Lower leg skin (tissue), 4 donors: ENCODE data around the gene PTPRT. TPM values are rescaled to one million over a fixed set of nuclear protein-coding genes. Genes with fewer than 3 reads are reported as not detected.

Source experiments
- DNase-seq, 2 donors: peaks; one replicate each; pipeline ENCODE4 v3.0.0-alpha.2; 2019; ENCODE audit warnings: low spot score in 2 of 2
- H3K4me3 ChIP-seq: fragments of 200-600 bp; sonication (generic); 2 replicates; pipeline ENCODE4 v1.5.1; 2017; ENCODE audit warnings: mild to moderate bottlenecking, low read depth; ENCODE audit not compliant: poor library complexity, severe bottlenecking
- CTCF ChIP-seq, 3 donors: fragments of 450-650 bp; IDR thresholded peaks; one replicate each; pipeline ENCODE4 v1.5.1; 2016; ENCODE audit warnings: antibody characterized with exemption in 3 of 3, mild to moderate bottlenecking in 3 of 3, moderate library complexity in 2 of 3
- POLR2A ChIP-seq, 2 donors: fragments of 450-650 bp; IDR thresholded peaks; one replicate each; pipeline ENCODE4 v1.6.1; 2016 to 2017; ENCODE audit warnings: antibody characterized with exemption in 2 of 2, mild to moderate bottlenecking in 1 of 2, moderate library complexity in 1 of 2
- WGBS, 2 donors: methylation state at CpG; one replicate each; pipeline ENCODE4 v1.1.5; 2018; 5-methylcytosine and 5-hydroxymethylcytosine counted together
- intact Hi-C: fragments of 100-400 bp; cut with DNase I; formaldehyde crosslinking; loops from one replicate; pipeline ENCODE4 v1.15.0; 2023; ENCODE audit warnings: low total_unique reads
- total RNA-seq, 4 donors: library from RNA; depleted of rRNA; stranded (reverse); fragments of >200 nt; gene quantifications; one replicate each; pipeline ENCODE4 v1.1.0, GENCODE V29; 2016

PTPRT gene
- total RNA-seq, 4 donors from 2014 or later = 0.34 to 1.4 (median 0.95) TPM

GRCh38 chr20:43186312-43186711, 3.4 kb downstream of the PTPRT start:
- TF ChIP-seq POLR2A (IDR thresholded peaks at IDR 0.05) (no peak), CTCF (IDR thresholded peaks at IDR 0.05) (no peak)
- no peak for DNase-seq
- intact Hi-C loops = loop anchor here (5.0 to 10.0 kb wide), 2 partner anchors 1292 to 1444 kb away; no protein-coding TSS in a partner anchor
- H3K4me3 ChIP-seq = no peak overlapping the region
- 66 to 67% methylated on average over 9 of the region's 9 CpGs for WGBS, 2 donors

GRCh38 chr20:43185901-43186300, 3.8 kb downstream of the PTPRT start:
- no peak for DNase-seq
- 83 to 91% methylated on average over 4 of the region's 4 CpGs for WGBS, 2 donors
- intact Hi-C loops = loop anchor here (5.0 to 10.0 kb wide), 2 partner anchors 1291 to 1444 kb away; no protein-coding TSS in a partner anchor
- H3K4me3 ChIP-seq = no peak overlapping the region
- TF ChIP-seq POLR2A (IDR thresholded peaks at IDR 0.05) = no peak

GRCh38 chr20:43183536-43184070, 6.1 kb downstream of the PTPRT start:
- TF ChIP-seq CTCF (IDR thresholded peaks at IDR 0.05) (no peak), POLR2A (IDR thresholded peaks at IDR 0.05) (no peak)
- no peak overlapping the region for H3K4me3 ChIP-seq
- intact Hi-C loops = loop anchor here (10.0 kb wide), 1 partner anchor 1289 kb away; no protein-coding TSS in a partner anchor
- WGBS, 2 donors = 39 to 42% methylated on average over 5 of the region's 5 CpGs
- DNase-seq = no peak

- 31 to 52% methylated on average over 2 of the region's 2 CpGs for WGBS, 2 donors
- intact Hi-C loops = no loop called here
- no peak for TF ChIP-seq CTCF (IDR thresholded peaks at IDR 0.05)
- no peak for TF ChIP-seq POLR2A (IDR thresholded peaks at IDR 0.05)
- no peak for DNase-seq
- H3K4me3 ChIP-seq = no peak overlapping the region
Measured at GRCh38 chr20:43178080-43178479, 11.6 kb downstream of the PTPRT start.

- H3K4me3 ChIP-seq = no peak overlapping the region
- no peak for TF ChIP-seq POLR2A (IDR thresholded peaks at IDR 0.05)
- TF ChIP-seq CTCF (IDR thresholded peaks at IDR 0.05) = no peak
- DNase-seq = no peak
- WGBS, 2 donors = 84 to 85% methylated on average over 2 of the region's 2 CpGs
- intact Hi-C loops = no loop called here
Measured at GRCh38 chr20:43176726-43177125, 13.0 kb downstream of the PTPRT start.

- 75 to 80% methylated on average over 5 of the region's 5 CpGs for WGBS, 2 donors
- no peak overlapping the region for H3K4me3 ChIP-seq
- DNase-seq = no peak
- no peak for TF ChIP-seq CTCF (IDR thresholded peaks at IDR 0.05)
- no peak for TF ChIP-seq POLR2A (IDR thresholded peaks at IDR 0.05)
- intact Hi-C loops = no loop called here
Measured at GRCh38 chr20:43171930-43172329, 17.8 kb downstream of the PTPRT start.
